A549 (cell line): ENCODE data around the gene CTNND2. TPM values are rescaled to one million over a fixed set of nuclear protein-coding genes. Genes with fewer than 3 reads are reported as not detected.
"Not testable (repeated sequence)": the region's sequence is repeated elsewhere in the genome, so short reads cannot be mapped to it uniquely, and the experiment has no call there.

Source experiments
- ATAC-seq, 2 experiments: fragments of 200-7000 bp in 1 of 2; fragments of >200 bp in 1 of 2; cut with Nextera tagmentation in 1 of 2; cut with Tn5 transposase in 1 of 2; 3 replicates each; pipeline versions ENCODE4 v1.8.0 to v1.9.1; 2018 to 2020; ENCODE audit warnings: mild to moderate bottlenecking in 1 of 2, moderate library complexity in 1 of 2
- CTCF ChIA-PET: fragments of 300-600 bp; sonication (Branson Sonifier 250); formaldehyde crosslinking; extraction: SDS; loops from one replicate; lab custom pipeline; 2021; ENCODE audit warnings: antibody characterized with exemption, inconsistent platforms; lab: Yijun Ruan, JAX
- POLR2A ChIA-PET: fragments of 350-600 bp; formaldehyde crosslinking; extraction: SDS; loops from one replicate; lab custom pipeline; 2021; ENCODE audit warnings: antibody characterized with exemption, inconsistent platforms; lab: Yijun Ruan, JAX
- DNase-seq, 2 experiments: peaks; one replicate each; pipeline versions ENCODE4 v3.0.0 to v3.0.0-alpha.2; 2011 to 2016; ENCODE audit warnings: low read depth in 1 of 2, low spot score in 1 of 2
- FAIRE-seq: peaks from 2 replicates; lab custom pipeline; 2011; peaks lifted over from hg19 to GRCh38; lab: Jason Lieb, UNC
- H3K27ac ChIP-seq, 2 experiments: fragments of >200 bp; sonication (Bioruptor Twin); formaldehyde crosslinking; 3 replicates each; pipeline ENCODE4 v1.5.1; 2016 to 2017
- H3K4me1 ChIP-seq: fragments of >200 bp; sonication (Bioruptor Twin); formaldehyde crosslinking; 3 replicates; pipeline ENCODE4 v1.6.1; 2016
- H3K4me2 ChIP-seq: fragments of >200 bp; sonication (Bioruptor Twin); formaldehyde crosslinking; 3 replicates; pipeline ENCODE4 v1.6.1; 2016
- H3K4me3 ChIP-seq: fragments of >200 bp; sonication (Bioruptor Twin); formaldehyde crosslinking; 3 replicates; pipeline ENCODE4 v1.5.1; 2016
- H3K9me3 ChIP-seq: fragments of >200 bp; sonication (Bioruptor Twin); formaldehyde crosslinking; 3 replicates; pipeline ENCODE4 v1.6.1; 2016
- ATOH8 ChIP-seq: fragments of 250-450 bp; sonication (Bioruptor Pico); IDR thresholded peaks from 2 replicates; pipeline ENCODE4 v1.5.0; 2020; ENCODE audit warnings: low read depth, mild to moderate bottlenecking, moderate library complexity
- BCL3 ChIP-seq: fragments of >200 bp; sonication (Bioruptor Twin); formaldehyde crosslinking; IDR thresholded peaks from 3 replicates; pipeline ENCODE4 v1.6.1; 2016
- CEBPB ChIP-seq, 2 experiments: fragments of >200 bp in 1 of 2; sonication (Bioruptor Twin) in 1 of 2; formaldehyde crosslinking in 1 of 2; IDR thresholded peaks; 2 replicates each; pipeline ENCODE4 v1.6.1; 2012 to 2016
- CHD2 ChIP-seq: fragments of 150-350 bp; IDR thresholded peaks from 2 replicates; pipeline ENCODE4 v1.6.1; 2014; ENCODE audit warnings: low read length; ENCODE audit not compliant: partially characterized antibody
- EHF ChIP-seq: fragments of 250-450 bp; sonication (Bioruptor Pico); IDR thresholded peaks from 2 replicates; pipeline ENCODE4 v1.5.0; 2020; ENCODE audit warnings: mild to moderate bottlenecking
- FOSB ChIP-seq: fragments of 250-450 bp; sonication (Bioruptor Pico); IDR thresholded peaks from 2 replicates; pipeline ENCODE4 v1.5.0; 2020; ENCODE audit warnings: mild to moderate bottlenecking, moderate library complexity
- FOSL2 ChIP-seq, 2 experiments: fragments of 450-650 bp in 1 of 2; fragments of >200 bp in 1 of 2; sonication (Bioruptor Twin) in 1 of 2; formaldehyde crosslinking; IDR thresholded peaks; 2 replicates each; pipeline versions ENCODE4 v1.5.0 to v1.6.1; 2016 to 2020; ENCODE audit warnings: mild to moderate bottlenecking in 1 of 2, moderate library complexity in 1 of 2
- FOXS1 ChIP-seq: fragments of 250-450 bp; sonication (Bioruptor Pico); IDR thresholded peaks from 2 replicates; pipeline ENCODE4 v1.5.0; 2020; ENCODE audit warnings: mild to moderate bottlenecking, moderate library complexity
- HES2 ChIP-seq: fragments of >200 bp; sonication (Bioruptor Twin); formaldehyde crosslinking; IDR thresholded peaks from 2 replicates; pipeline ENCODE4 v1.6.1; 2016
- HMGXB4 ChIP-seq: fragments of 250-450 bp; sonication (Bioruptor Pico); IDR thresholded peaks from 2 replicates; pipeline ENCODE4 v1.5.0; 2021; ENCODE audit warnings: mild to moderate bottlenecking, moderate library complexity, borderline replicate concordance
- HOXA7 ChIP-seq: fragments of 250-450 bp; sonication (Bioruptor Pico); IDR thresholded peaks from 2 replicates; pipeline ENCODE4 v1.5.0; 2020; ENCODE audit warnings: mild to moderate bottlenecking, moderate library complexity
- JUN ChIP-seq, 2 experiments: fragments of >200 bp; sonication (Bioruptor Twin); formaldehyde crosslinking; IDR thresholded peaks; 2 replicates in 1 of 2; 3 replicates in 1 of 2; pipeline ENCODE4 v1.6.1; 2016 to 2017
- KDM5A ChIP-seq: fragments of 200-600 bp; sonication (generic); IDR thresholded peaks from 2 replicates; pipeline ENCODE4 v1.6.1; 2016; ENCODE audit warnings: antibody characterized with exemption, mild to moderate bottlenecking
- MYC ChIP-seq: IDR thresholded peaks from 2 replicates; pipeline ENCODE4 v1.6.1; 2012; ENCODE audit warnings: mild to moderate bottlenecking, inconsistent platforms, low read length, improper control_type of control experiment, borderline replicate concordance
- NR3C1 ChIP-seq: fragments of >200 bp; sonication (Bioruptor Twin); formaldehyde crosslinking; IDR thresholded peaks from 3 replicates; pipeline ENCODE4 v1.6.1; 2017
- RFX5 ChIP-seq: fragments of 450-650 bp; IDR thresholded peaks from 2 replicates; pipeline ENCODE4 v1.7.1; 2014; ENCODE audit warnings: antibody characterized with exemption, mild to moderate bottlenecking, moderate library complexity
- SREBF2 ChIP-seq: fragments of 450-650 bp; IDR thresholded peaks from 2 replicates; pipeline ENCODE4 v1.6.1; 2014; ENCODE audit warnings: mild to moderate bottlenecking, moderate library complexity
- ZC3H11A ChIP-seq: fragments of 450-650 bp; IDR thresholded peaks from 2 replicates; pipeline ENCODE4 v1.6.1; 2014; ENCODE audit warnings: antibody characterized with exemption, mild to moderate bottlenecking
- ZNF302 ChIP-seq: fragments of 250-450 bp; sonication (Bioruptor Pico); IDR thresholded peaks from 2 replicates; pipeline ENCODE4 v1.9.0; 2021; ENCODE audit warnings: inconsistent platforms, mild to moderate bottlenecking, moderate library complexity
- WGBS: methylation state at CpG from one replicate; pipeline ENCODE4 v1.1.6; 2017; ENCODE audit errors: missing lambda C conversion rate; 5-methylcytosine and 5-hydroxymethylcytosine counted together
- polyA plus RNA-seq, 4 experiments: library from polyadenylated mRNA; depleted of rRNA in 3 of 4; stranded (reverse); fragments of >200 nt; fragmentation: RNase III in 1 of 4; extraction: RNeasy Plus Mini Kit Qiagen cat#74134 plus additional on column Dnase treatment in 1 of 4; gene quantifications; 2 replicates in 3 of 4; 3 replicates in 1 of 4; pipeline ENCODE4 v1.2.3, GENCODE V29; 2011 to 2017

The CTNND2 gene
- polyA plus RNA-seq, 2 of the 4 experiments (the other 2 are of a cell fraction), result not detected

GRCh38 chr5:11007269-11007870, 896.9 kb downstream of the CTNND2 start:
- FAIRE-seq (no peak), ATAC-seq (no peak)

GRCh38 chr5:11004523-11004922, 899.7 kb downstream of the CTNND2 start:
- CTCF ChIA-PET, result interaction anchor here (1.8 kb wide), 1 partner anchor 15 kb away, joined by 4 read pairs; no protein-coding TSS in a partner anchor
- H3K27ac ChIP-seq, H3K4me2 ChIP-seq, H3K9me3 ChIP-seq, ATAC-seq, POLR2A ChIA-PET, FAIRE-seq, H3K4me3 ChIP-seq, DNase-seq, H3K4me1 ChIP-seq: not testable (repeated sequence)
- WGBS, result 3% methylated on average over 4 of the region's 4 CpGs

More at GRCh38 chr5:11007269-11007870, 896.9 kb downstream of the CTNND2 start:
- no peaks in the 10 kb centered on the region for H3K9me3 ChIP-seq
- 42% methylated on average over 18 of the region's 18 CpGs for WGBS
- ChIA-PET CTCF (no interaction called here), POLR2A (no interaction called here)
- H3K27ac ChIP-seq, result no peak overlapping the region
- H3K4me1 ChIP-seq, result no peaks in the 10 kb centered on the region
- no peak overlapping the region for H3K4me2 ChIP-seq
- H3K4me3 ChIP-seq, result no peak overlapping the region
- no peak for TF ChIP-seq CEBPB (IDR thresholded peaks at IDR 0.05)
- no peak for TF ChIP-seq ZNF302 (CRISPR knock-in tag)
- no peak for TF ChIP-seq NR3C1
- TF ChIP-seq HMGXB4 (CRISPR knock-in tag), result no peak
- no peak for TF ChIP-seq MYC
- no peak for TF ChIP-seq FOSL2 (IDR thresholded peaks at IDR 0.05)
- no peak for TF ChIP-seq FOSL2 (CRISPR knock-in tag; IDR thresholded peaks at IDR 0.05)
- TF ChIP-seq HES2, result no peak
- TF ChIP-seq ATOH8 (CRISPR knock-in tag), result no peak
- TF ChIP-seq FOXS1 (CRISPR knock-in tag), result no peak
- no peak for TF ChIP-seq RFX5
- no peak for TF ChIP-seq SREBF2
- TF ChIP-seq EHF (CRISPR knock-in tag), result no peak
- DNase-seq, result no peak

GRCh38 chr5:11000515-11001353, 903.5 kb downstream of the CTNND2 start:
- TF ChIP-seq BCL3, result no peak
- no peak for TF ChIP-seq KDM5A
- no peak for TF ChIP-seq HOXA7 (CRISPR knock-in tag)
- no peak for TF ChIP-seq CHD2
- no peak for TF ChIP-seq ZC3H11A
- TF ChIP-seq FOSB, result no peak
- TF ChIP-seq MYC, result no peak
- no peak for TF ChIP-seq JUN (IDR thresholded peaks at IDR 0.05)
- TF ChIP-seq NR3C1, result no peak
- Histone ChIP-seq H3K4me3 (no peak overlapping the region), H3K9me3 (no peaks in the 10 kb centered on the region), H3K4me1 (no peaks in the 10 kb centered on the region), H3K4me2 (no peak overlapping the region), H3K27ac (no peak overlapping the region)
- FAIRE-seq (no peak), ATAC-seq (no peak), DNase-seq (no peak)
- ChIA-PET CTCF (interaction anchor here (1.0 to 1.7 kb wide), 2 partner anchors 9 to 13 kb away, joined by 3 to 4 read pairs; no protein-coding TSS in a partner anchor), POLR2A (no interaction called here)
- 0% methylated on average over 2 of the region's 2 CpGs for WGBS
